Upper lobe of left lung (tissue), 4 donors: Measurements from ENCODE around the gene UBAP2.

Source experiments
- CTCF ChIP-seq, 6 experiments: fragments of 450-650 bp in 4 of 6; fragments of 200-600 bp in 2 of 6; sonication (generic) in 2 of 6; IDR thresholded peaks; one replicate each; pipeline ENCODE4 v1.5.1; 2016 to 2019; ENCODE audit warnings: antibody characterized with exemption in 6 of 6
- EP300 ChIP-seq, 4 donors: sonication (generic); formaldehyde crosslinking; IDR thresholded peaks; one replicate each; pipeline ENCODE4 v1.5.1; 2017; ENCODE audit warnings: antibody characterized with exemption in 4 of 4, control low read depth in 2 of 4
- POLR2A ChIP-seq, 4 donors: fragments of 450-650 bp; IDR thresholded peaks; one replicate each; pipeline ENCODE4 v1.5.1; 2016 to 2017; ENCODE audit warnings: antibody characterized with exemption in 4 of 4, mild to moderate bottlenecking in 2 of 4

- TF ChIP-seq CTCF (IDR thresholded peaks at IDR 0.05) (no peak), POLR2A (IDR thresholded peaks at IDR 0.05) (no peak), EP300 (IDR thresholded peaks at IDR 0.05) (no peak)
Measured at GRCh38 chr9:33964086-33964768, 84.5 kb downstream of the UBAP2 start.
